ENCODE measurements around the gene SCGN. TPM values are rescaled to one million over a fixed set of nuclear protein-coding genes. Genes with fewer than 3 reads are reported as not detected.

SCGN gene, protein sequence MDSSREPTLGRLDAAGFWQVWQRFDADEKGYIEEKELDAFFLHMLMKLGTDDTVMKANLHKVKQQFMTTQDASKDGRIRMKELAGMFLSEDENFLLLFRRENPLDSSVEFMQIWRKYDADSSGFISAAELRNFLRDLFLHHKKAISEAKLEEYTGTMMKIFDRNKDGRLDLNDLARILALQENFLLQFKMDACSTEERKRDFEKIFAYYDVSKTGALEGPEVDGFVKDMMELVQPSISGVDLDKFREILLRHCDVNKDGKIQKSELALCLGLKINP
- not detected for total RNA-seq

DNA sequence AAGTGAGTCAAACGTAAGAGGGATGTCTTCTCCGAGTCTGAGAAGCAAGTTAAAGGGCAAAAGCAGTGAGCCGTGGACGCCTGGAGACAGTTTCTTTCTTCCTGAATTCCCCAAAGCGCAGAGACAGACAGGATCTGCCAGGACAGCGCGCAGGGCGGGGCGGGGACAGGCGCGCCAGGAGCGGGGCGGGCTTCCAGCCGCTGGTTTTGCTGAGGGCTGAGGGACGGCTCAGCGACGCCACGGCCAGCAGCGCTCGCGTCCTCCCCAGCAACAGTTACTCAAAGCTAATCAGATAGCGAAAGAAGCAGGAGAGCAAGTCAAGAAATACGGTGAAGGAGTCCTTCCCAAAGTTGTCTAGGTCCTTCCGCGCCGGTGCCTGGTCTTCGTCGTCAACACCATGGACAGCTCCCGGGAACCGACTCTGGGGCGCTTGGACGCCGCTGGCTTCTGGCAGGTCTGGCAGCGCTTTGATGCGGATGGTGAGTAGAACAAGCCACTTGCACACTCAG is at the start of gene SCGN:
Gene SCGN, plus strand, starts transcription at position 209 of the 509 bp plus-strand sequence. Its CDS starts 189 bp downstream, at position 398.
- DNase-seq (ENCODE audit: low spot score in 2 of 2) (peak in 1 of 2 donors; percentile 56), ATAC-seq (peak; percentile 20 to 54)
- H3K9me3 Mint-ChIP-seq = peaks cover 0 to 6% of the 10 kb centered on the region in 2 donors
- H3K36me3 Mint-ChIP-seq = peaks cover 7% of the 10 kb centered on the region in 2 donors
- no peak within 1 kb of the TSS for H3K27ac Mint-ChIP-seq

DNA sequence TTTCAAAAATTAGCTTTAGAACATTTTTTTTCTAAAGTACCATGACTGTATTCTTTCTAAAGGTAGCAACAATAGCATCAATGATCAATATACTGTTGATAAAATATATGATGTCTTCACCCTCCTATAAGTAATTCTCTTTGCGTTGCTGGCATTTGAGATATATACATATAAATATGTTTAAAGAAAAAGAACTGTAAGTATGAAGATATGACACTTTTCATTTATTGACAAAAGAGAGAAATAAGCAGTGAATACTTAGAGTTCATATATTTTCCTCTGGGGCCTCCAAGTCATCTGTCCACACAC is 49.4 kb upstream of the SCGN start:
- ATAC-seq = no peak
- DNase-seq (ENCODE audit: low spot score in 2 of 2) = no peak
- H3K36me3 Mint-ChIP-seq = no peaks in the 10 kb centered on the region
- H3K9me3 Mint-ChIP-seq = no peaks in the 10 kb centered on the region
- H3K27ac Mint-ChIP-seq = no peak overlapping the region

DNA sequence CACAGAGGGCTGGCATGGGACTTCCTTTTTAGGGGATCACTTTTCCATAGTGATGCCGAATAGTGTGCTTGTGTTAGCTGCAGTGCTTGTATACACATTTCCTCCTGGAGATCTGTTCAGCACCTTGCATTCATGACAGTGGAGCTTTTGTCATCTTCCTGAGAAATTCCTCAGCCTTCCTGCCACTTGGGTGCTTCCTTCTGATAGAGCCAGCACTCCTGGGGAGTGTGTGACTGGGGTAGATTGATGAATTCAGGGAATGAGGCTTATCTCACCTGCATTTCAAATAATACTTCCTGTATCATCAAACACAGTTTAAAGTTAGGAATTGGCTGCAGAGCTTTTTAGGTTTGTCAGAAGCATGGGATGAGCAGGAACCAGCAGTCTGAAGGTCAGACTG is 48.8 kb upstream of the SCGN start:
- Mint-ChIP-seq H3K27ac (no peak overlapping the region), H3K36me3 (no peaks in the 10 kb centered on the region), H3K9me3 (no peaks in the 10 kb centered on the region)
- no peak for ATAC-seq
- no peak for DNase-seq (ENCODE audit: low spot score in 2 of 2)

DNA sequence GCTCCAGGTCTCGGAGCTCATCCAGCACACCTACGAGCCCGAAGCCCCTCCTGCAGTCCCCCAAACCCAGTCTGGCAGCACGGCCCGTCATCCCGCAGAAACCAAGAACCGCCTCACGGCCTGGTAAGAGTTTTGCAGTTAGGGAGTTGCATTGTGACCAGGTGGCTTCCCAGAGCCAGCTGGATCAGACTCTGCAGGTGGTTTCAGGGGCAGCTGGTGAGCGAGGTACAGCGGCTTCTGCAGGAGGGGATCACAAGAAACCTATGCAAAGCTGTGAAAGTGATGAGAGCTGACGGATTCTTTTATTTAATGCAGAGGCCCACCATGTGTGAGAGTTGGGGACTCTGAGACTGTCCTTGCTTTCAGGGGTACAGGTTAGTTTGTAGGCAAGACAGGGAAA is 45.9 kb upstream of the SCGN start:
- Mint-ChIP-seq H3K9me3 (no peaks in the 10 kb centered on the region), H3K27ac (no peak overlapping the region), H3K36me3 (no peaks in the 10 kb centered on the region)
- DNase-seq (ENCODE audit: low spot score in 2 of 2) (no peak), ATAC-seq (no peak)

DNA sequence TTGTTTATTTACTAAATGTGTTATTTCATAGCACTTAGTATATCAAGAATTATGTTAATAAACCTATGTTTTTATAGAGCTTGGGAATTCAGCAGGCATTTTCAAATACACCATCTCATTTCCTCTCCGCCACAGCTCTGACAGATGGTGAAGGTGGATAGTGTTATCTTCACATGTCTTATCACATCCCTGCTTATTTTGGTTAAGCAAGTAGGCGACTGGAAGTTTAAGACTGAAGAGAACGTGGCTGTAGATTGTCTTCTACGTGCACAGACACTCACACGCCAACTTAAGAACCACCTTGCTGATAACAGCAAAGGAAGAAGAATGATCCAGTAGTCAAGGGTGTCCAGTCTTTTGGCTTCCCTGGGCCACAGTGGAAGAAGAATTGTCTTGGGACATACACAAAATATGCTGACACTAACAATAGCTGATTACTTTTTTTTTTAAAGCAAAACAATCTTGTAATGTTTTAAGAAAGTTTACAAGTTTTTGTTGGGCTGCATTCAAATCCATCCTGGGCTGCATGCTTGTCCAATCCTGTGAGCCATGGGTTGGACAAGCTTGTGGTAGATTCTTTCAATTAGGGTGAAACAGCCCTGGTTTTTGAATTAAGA is 43.3 kb upstream of the SCGN start:
- Mint-ChIP-seq H3K9me3 (no peaks in the 10 kb centered on the region), H3K27ac (no peak overlapping the region), H3K36me3 (no peaks in the 10 kb centered on the region)
- no peak for DNase-seq (ENCODE audit: low spot score in 2 of 2)
- no peak for ATAC-seq

DNA sequence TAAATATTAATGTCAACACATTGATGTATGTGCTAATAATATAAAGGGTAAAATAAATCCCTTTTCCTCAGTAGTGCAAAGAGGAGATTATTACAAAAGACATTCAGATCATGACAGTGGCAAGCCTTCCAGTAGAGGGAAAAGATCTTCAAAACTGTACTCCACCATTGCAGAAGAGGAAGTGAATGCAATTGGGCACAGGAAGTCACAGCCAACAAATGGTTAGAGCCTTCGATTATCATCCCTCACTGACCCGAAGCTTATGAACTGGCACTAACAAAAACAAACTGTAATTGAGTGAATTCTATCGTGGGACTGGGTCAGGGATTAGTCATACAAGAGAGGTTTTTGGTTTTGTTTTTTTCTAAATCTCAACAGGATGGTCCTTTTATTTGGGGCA is 39.3 kb upstream of the SCGN start:
- ATAC-seq = no peak
- DNase-seq (ENCODE audit: low spot score in 2 of 2) = no peak
- Mint-ChIP-seq H3K9me3 (no peaks in the 10 kb centered on the region), H3K36me3 (no peaks in the 10 kb centered on the region), H3K27ac (no peak overlapping the region)

DNA sequence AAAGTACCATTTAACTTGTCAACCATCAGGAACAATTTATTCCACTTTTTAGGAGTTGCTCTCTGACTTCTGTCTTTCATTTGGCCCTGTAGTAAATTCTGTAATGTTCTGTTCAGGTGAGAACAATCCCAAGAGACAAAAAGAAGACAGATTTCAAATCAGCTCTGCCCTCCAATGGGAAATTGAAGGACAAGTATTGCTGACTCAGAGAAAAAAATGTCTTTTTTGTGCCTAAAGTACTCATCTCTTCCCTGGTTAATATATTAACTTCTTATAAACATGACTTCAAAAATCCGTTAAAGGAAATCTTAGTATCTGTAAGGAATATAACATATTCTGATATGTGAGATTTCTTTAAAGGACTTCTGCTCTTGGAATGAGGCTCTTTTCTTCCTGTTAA is 38.6 kb upstream of the SCGN start:
- H3K27ac Mint-ChIP-seq = no peak overlapping the region
- DNase-seq (ENCODE audit: low spot score in 2 of 2) = no peak
- no peaks in the 10 kb centered on the region for H3K9me3 Mint-ChIP-seq
- H3K36me3 Mint-ChIP-seq = no peaks in the 10 kb centered on the region
- no peak for ATAC-seq

DNA sequence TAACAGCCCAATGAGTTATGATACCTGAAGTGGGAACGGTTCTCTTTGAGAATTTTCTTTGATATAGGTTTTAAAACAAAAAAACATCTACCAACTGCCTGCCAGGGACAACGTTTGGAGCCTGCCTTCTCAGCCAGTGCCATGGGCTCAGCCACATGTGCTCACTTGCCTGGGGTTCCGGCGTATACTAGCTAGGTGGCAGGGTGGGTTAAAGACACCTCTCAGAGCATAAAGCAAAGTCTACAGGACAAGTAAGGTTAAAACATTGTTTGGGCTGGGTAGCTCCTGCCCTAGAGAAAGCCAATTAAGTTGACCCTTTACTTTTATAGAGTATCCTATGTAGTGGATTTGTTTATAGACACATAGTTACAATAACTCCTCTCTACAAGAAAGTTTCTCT is 38.0 kb upstream of the SCGN start:
- DNase-seq (ENCODE audit: low spot score in 2 of 2) (no peak), ATAC-seq (no peak)
- no peaks in the 10 kb centered on the region for H3K36me3 Mint-ChIP-seq
- H3K9me3 Mint-ChIP-seq = no peaks in the 10 kb centered on the region
- no peak overlapping the region for H3K27ac Mint-ChIP-seq

DNA sequence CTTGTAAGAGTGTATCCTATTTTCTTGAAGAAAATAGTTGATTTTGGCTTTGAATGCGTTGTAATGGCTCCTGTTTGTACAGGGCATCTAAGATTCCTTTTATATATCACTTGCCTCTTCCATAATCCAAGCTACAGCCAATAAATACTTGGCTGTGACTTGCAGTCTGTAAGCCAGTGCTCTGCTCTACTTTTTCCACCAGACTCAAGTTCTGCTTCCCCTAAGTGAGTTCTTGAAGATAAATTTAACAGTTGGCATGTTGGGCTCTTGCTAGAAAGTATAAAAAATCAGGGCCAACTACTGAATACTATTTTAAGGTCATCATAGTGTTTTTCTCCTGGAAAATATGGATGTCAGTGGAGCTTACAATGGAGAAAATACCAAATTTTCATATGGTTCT is 36.5 kb upstream of the SCGN start:
- DNase-seq (ENCODE audit: low spot score in 2 of 2) (no peak), ATAC-seq (no peak)
- Mint-ChIP-seq H3K36me3 (no peaks in the 10 kb centered on the region), H3K27ac (no peak overlapping the region), H3K9me3 (no peaks in the 10 kb centered on the region)

DNA sequence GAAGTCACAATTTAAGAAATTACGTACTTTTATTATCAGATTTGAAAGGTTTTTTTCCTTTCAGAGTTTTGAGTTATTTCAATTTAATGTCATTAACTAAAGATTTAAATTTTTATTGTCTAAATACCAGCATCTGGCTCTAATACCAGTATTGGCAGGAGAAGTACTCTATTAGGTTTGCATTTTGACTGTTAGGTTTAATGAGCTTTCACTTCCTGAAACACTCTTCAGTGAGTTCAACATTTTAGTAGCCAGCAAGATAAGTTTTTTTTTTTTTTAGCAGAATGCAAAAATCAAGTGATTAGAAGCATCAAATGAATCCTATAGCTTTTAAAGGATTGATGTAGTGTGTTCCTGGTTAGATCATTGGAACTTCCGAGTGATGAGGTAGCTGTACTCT is 34.0 kb upstream of the SCGN start:
- no peak overlapping the region for H3K27ac Mint-ChIP-seq
- H3K9me3 Mint-ChIP-seq = no peaks in the 10 kb centered on the region
- no peaks in the 10 kb centered on the region for H3K36me3 Mint-ChIP-seq
- DNase-seq (ENCODE audit: low spot score in 2 of 2) (no peak), ATAC-seq (no peak)

DNA sequence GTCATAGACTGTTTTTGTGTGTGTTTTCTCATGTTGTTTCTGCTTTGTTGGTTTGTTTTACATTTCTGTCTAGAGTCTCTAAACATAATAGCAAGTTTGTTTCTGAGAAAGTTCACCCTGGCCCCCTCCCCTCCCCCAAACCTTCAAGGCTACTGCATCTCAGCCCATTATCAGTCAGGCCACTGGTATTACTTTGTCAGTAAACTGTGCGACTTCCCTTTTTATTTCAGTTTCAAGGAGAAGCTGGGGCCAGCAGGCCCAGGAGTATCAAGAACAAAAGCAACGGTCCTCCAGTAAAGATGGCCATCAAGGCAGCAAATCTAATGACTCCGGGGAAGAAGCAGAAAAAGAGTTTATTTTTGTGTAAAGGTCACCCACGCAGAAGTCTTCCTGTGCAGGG is 32.8 kb upstream of the SCGN start:
- no peak overlapping the region for H3K27ac Mint-ChIP-seq
- ATAC-seq (no peak), DNase-seq (ENCODE audit: low spot score in 2 of 2) (no peak)
- no peaks in the 10 kb centered on the region for H3K36me3 Mint-ChIP-seq
- no peaks in the 10 kb centered on the region for H3K9me3 Mint-ChIP-seq

DNA sequence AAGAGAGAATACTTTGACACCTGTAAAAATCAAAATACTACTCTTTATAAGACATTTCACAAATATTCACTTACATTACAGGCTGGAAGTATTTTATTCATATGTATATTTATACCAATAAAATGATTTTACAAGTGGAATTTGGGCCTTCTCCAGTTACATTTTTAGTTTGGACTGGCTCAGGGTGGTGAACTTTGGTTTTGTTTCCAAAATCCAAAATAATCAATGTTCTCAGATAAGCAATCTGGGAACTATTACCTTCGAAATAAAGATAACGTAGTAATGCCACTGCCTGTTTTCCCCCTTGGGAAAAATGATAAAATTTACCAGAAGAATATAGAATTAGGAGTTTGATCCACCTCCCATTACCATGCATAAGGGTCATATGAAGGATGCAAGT is 31.6 kb upstream of the SCGN start:
- DNase-seq (ENCODE audit: low spot score in 2 of 2) (no peak), ATAC-seq (no peak)
- Mint-ChIP-seq H3K27ac (no peak overlapping the region), H3K9me3 (no peaks in the 10 kb centered on the region), H3K36me3 (no peaks in the 10 kb centered on the region)

DNA sequence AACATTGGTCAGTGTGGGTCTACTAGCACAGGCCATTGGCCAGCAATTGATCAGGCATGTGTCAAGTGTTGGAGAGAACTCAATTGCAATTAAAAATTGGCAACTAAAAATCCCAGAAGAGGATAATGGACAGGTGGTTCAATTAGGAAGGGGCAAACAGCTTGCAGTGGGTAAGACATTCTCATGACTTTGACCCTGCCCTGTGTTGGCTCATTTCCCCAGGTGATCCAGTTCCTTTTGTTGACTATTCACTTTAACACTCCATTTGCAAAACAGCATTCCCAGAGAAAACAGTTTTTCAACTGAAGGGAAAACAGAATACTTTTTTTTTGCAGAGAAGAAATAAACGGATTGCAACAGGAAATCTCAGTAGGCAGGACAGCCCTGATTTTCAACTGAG is 28.9 kb upstream of the SCGN start:
- DNase-seq (ENCODE audit: low spot score in 2 of 2) (no peak), ATAC-seq (no peak)
- H3K9me3 Mint-ChIP-seq = no peaks in the 10 kb centered on the region
- H3K36me3 Mint-ChIP-seq = no peaks in the 10 kb centered on the region
- H3K27ac Mint-ChIP-seq = no peak overlapping the region

DNA sequence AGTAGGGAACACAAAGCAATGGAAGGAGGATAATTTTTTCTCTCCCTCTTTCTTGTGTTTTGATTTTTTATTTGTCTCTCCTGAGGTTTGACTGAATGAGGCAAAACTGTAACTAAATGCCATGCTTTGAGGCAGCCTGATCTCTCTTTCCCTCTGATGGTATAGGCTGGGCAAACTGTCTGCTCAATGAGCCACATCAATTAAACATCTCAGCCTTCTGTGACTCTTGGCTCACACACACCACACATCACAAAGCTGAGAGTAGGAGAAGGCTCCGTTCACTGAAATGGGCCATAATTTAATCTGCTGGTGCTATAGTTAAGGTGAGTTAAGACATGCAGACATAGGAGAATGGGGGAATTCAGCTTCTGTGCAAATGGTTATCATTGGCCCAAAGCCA is 28.1 kb upstream of the SCGN start:
- H3K27ac Mint-ChIP-seq = no peak overlapping the region
- H3K9me3 Mint-ChIP-seq = no peaks in the 10 kb centered on the region
- H3K36me3 Mint-ChIP-seq = no peaks in the 10 kb centered on the region
- DNase-seq (ENCODE audit: low spot score in 2 of 2) (no peak), ATAC-seq (no peak)

DNA sequence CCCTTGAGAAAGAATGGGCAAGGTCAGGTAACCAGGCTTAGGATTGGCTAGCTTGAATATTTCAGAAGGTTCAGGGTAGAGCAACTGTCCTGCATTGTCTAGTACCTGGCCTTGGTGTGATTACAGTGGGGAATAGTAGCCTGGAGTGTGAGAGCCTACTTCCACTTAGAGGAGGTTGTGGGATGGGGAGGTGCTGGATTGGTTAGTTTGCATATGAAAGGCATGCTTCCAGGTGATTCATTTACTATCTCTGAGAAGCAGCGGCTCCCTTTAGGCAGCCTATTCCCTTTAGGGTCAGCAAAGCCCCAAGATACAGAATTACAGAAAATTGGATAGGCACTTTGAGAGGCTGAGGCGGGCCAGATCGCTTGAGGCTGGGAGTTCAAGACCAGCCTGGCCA is 25.0 kb upstream of the SCGN start:
- no peak overlapping the region for H3K27ac Mint-ChIP-seq
- ATAC-seq = no peak
- DNase-seq (ENCODE audit: low spot score in 2 of 2) = no peak
- no peaks in the 10 kb centered on the region for H3K36me3 Mint-ChIP-seq
- no peaks in the 10 kb centered on the region for H3K9me3 Mint-ChIP-seq

DNA sequence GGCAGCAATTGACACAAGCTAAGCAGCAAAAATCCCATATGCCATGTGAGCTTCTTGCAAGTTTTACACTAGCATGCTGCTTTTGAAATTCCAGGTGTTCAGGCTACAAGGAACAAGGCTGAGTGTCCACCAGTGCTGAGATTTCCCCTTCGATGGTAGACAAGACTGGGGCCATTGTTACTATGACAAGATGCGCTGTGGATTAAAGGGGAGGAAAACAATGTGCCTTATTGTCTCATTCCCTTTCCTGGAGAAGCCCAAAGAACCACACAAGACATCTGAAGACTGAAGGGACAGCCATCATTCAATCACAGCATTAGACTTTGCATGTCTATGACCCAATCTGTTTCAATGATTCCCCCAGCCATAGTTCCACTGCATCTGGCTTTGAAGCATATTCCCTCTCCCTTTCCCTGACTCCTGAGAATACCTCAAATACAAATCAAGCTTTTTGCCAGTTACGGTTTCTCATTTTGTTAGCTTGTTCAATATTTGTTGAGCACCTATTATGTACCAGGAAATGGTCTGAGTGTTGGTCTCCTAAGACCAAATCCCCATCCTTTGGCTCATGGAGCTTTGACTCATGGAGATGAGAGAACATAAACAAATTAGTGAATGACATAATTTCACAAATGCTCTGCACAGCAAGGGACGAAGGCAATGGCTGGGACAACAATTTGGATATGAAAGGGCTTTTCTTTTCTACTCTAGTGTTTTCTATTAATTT is 23.4 kb upstream of the SCGN start:
- H3K9me3 Mint-ChIP-seq = no peaks in the 10 kb centered on the region
- H3K36me3 Mint-ChIP-seq = no peaks in the 10 kb centered on the region
- no peak overlapping the region for H3K27ac Mint-ChIP-seq
- DNase-seq (ENCODE audit: low spot score in 2 of 2) (no peak), ATAC-seq (no peak)

DNA sequence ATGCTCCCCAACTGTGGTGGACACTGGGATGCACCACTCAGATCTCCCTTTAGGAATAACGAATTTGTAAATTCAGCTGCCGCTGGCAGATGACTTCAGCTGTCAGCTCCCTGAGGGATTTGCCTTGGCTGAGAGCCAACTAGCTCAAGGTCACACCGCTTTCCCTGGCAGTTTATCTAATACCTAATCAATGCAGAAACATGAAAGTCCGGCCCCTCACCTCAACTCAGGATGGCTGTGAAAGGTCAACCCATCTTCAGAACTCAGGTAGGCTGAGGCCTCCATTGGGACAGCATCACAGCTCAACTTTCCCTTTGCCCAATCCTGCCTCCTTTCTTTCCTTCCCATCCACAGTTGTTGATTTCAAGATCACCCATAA is 22.8 kb upstream of the SCGN start:
- no peak overlapping the region for H3K27ac Mint-ChIP-seq

More for the DNA sequence above, 22.8 kb upstream of the SCGN start:
- no peak for ATAC-seq
- H3K36me3 Mint-ChIP-seq = no peaks in the 10 kb centered on the region
- H3K9me3 Mint-ChIP-seq = no peaks in the 10 kb centered on the region
- no peak for DNase-seq (ENCODE audit: low spot score in 2 of 2)
